Hippocampal formation (tissue), 2 donors: ENCODE data around the gene ASIC4.
A peak's percentile ranks its signal among the peaks of the same experiment; 100 is the strongest.

Experiments
- DNase-seq, 2 donors: peaks; one replicate each; lab custom pipeline; 2025; lab: John Stamatoyannopoulos, UW

ASIC4 gene

DNA sequence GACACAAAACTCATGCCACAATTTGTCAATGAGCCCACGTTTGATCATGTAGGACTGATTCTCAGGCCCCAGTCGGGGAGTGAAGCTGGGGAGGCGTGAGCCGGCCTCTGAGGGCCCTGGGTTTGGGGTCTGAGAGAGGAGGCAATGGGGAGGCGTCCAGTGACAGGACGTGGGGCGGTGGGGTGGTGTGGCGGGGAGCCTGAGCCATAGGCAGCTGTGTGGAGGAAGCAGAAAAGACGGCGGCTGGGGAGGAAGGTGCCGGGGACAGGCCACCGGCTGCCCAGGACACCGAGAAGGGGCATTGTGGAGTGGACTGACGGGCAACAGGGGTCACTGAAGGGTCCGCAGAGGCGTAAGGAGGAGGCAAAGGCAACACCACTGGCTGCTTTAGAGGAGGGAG lies 22.1 kb downstream of the ASIC4 start:
- DNase-seq = no peak

- DNase-seq = no peak
Measured at GRCh38 chr2:219536967-219537366, 22.7 kb downstream of the ASIC4 start.

GRCh38 chr2:219537657-219538488 lies 23.6 kb downstream of the ASIC4 start:
- no peak for DNase-seq

DNA sequence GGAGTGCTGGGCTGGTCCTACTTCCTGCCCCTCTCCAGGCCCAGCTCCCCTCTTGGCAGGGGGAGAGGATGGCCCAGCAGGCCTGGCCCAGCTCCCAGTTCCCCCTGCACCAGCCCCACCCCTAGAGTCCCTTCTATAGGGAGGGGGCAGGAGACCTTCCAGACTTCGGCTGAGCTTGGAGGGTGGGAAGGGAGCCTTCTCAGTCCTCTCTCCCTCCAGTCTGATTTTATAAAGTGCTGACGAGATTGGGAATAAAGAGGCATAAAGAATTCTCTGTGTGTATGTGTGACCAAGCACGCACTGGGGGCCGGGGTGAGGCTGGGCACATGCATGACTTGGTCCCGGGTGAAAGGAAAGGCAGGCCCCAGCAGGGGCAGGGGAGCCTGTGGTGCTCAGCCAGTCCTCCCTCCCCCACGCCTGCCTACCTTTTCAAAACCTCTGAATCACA lies 24.2 kb downstream of the ASIC4 start:
- peak in 1 of 2 donors; percentile 14 for DNase-seq

DNA sequence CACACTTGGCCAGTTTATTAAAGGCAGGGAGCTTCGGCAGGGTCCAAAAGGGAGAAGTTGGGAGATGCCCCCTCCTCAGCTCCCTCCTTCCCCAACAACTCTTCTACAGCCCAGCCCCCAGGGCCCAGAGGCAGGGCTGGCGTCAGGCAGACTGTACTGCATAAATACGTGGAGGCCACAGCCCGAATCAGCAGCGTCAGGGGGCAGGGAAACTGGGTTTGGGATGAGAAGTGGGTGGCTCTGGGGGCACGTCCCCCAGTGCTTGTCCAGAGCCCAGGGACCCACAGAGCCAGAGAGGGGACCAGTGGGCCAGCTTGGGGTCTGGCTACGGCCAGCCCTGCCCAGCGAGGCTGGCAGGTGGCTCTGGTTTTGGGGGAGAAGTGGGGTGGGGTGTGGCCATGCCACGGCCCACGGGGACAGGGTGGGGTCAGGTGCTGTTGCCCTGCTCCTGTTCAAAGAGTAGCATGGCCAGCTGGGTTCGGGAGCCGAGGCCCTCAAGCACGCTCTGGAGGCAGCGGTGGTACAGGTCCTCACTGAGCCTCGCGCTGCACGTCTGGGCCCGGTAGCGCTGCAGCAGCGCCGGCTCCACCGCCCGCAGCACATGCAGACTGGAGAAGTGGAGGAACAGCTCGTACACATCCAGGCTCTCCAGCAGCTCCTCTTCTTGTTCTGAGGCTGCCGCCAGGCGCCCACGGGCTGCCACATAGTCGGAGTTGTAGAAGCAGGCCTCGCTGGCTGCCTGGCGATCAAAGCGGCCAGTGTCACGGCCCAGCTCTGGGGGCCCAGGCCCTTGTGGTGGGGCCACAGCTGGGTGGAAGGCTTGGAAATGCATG lies 24.9 kb downstream of the ASIC4 start:
- DNase-seq = no peak

DNA sequence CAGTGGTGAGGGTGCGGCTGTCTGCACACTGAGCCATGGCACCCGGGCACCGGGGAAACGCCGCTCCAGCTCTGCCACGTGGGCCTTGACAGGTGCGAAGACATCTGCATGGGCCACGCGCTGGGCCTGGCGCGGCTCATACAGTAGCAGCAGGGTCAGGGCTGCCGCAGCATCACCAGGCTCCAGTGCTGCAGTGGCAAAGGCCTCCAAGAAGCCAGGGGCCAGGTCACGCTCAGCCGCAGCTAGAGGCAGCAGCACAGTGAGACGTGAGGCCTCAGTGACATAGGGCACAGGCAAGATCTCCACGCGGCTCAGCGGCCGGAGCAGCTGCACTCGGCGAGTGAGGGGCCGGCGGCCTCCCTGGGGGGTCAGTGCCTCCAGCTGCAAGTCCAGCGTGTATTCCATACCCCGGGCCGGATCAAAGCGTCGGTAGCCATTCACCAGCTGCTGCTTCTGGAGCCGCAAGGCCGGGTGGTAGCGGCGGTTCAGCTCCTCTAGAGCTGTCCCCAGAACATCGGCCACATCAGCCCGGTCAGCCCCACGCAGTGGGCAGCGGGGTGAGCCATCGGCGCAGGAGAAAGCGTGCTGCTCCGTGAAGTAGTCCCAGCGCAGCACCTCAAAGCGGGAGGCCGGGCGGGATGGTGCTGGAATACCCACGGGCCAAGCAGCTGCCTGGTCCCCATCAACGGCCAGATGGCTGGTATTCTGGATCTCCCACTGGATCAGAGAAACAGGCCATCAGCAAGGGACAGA lies 25.8 kb downstream of the ASIC4 start:
- DNase-seq = no peak

DNA sequence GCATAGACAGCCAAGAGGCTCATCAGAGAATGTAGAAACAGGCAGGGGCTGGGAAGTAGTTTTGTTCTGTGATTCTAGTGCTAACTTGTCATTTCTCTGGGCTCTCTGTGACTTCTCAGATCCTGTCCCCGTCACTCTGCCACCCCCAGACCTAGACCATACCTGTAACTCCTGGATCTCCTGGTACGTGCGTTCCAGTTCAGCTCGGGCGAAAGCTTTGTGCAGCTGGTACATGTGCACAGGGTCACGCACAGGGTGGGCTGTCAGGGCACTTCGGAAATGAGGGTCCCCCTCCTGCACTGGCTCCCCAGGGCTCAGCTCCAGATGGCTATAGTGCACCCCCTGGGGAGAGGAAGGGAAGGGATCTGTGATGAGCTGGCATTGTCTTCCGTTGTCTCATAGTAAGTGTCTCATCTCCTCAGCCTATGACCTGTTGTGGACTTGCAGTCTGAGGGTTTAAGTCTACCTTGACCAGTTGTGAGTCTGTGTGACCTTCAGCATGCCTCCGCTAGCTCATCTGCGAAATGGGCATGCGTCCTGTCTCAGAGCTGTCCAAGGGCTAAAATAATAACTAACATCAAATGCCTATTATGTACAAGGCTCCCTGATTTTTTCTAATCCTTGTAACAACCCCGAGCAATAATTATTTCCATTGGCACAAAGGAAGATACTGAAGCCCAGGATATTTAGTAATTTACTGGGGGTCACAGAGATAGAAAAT lies 26.7 kb downstream of the ASIC4 start:
- DNase-seq = no peak

- peak in 1 of 2 donors; percentile 68 for DNase-seq
Measured at GRCh38 chr2:219541611-219542180, 27.4 kb downstream of the ASIC4 start.

- DNase-seq = no peak
Measured at GRCh38 chr2:219542931-219543595, 28.8 kb downstream of the ASIC4 start.

GRCh38 chr2:219543596-219544358 lies 29.5 kb downstream of the ASIC4 start, which contains the start of the genes CHPF and TMEM198:
Gene CHPF (minus strand): TSS chr2:219543809. CDS start chr2:219543538, 271 bp downstream.
Gene TMEM198 (plus strand): TSS chr2:219544028. CDS start chr2:219544728, 700 bp downstream.
- peak; percentile 98 to 99 for DNase-seq

GRCh38 chr2:219544567-219544966 lies 30.3 kb downstream of the ASIC4 start:
- no peak for DNase-seq

GRCh38 chr2:219545295-219545942 lies 31.1 kb downstream of the ASIC4 start:
- DNase-seq = no peak

GRCh38 chr2:219545943-219546352 lies 31.7 kb downstream of the ASIC4 start:
- DNase-seq = no peak

DNA sequence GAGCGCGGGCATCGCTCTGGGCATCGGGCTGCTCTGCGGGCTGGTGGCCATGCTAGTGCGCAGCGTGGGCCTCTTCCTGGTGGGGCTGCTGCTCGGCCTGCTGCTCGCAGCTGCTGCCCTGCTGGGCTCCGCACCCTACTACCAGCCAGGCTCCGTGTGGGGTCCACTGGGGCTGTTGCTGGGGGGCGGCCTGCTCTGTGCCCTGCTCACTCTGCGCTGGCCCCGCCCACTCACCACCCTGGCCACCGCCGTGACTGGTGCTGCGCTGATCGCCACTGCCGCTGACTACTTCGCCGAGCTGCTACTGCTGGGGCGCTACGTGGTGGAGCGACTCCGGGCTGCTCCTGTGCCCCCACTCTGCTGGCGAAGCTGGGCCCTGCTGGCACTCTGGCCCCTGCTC lies 33.3 kb downstream of the ASIC4 start:
- no peak for DNase-seq

DNA sequence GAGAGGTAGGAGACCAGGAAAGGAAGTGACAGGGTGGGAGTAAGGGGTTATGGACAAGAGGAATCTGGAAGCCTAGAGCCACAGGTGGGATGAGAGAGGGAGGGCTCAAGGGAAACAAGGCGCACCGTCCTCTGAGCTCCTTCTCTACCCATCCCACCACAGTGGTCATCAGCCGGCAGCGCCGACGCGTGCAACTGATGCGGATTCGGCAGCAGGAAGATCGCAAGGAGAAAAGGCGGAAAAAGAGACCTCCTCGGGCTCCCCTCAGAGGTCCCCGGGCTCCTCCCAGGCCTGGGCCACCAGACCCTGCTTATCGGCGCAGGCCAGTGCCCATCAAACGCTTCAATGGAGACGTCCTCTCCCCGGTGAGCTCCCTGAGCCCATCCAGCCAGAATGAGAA lies 34.7 kb downstream of the ASIC4 start:
- no peak for DNase-seq

- no peak for DNase-seq
Measured at GRCh38 chr2:219549619-219550018, 35.3 kb downstream of the ASIC4 start.

DNA sequence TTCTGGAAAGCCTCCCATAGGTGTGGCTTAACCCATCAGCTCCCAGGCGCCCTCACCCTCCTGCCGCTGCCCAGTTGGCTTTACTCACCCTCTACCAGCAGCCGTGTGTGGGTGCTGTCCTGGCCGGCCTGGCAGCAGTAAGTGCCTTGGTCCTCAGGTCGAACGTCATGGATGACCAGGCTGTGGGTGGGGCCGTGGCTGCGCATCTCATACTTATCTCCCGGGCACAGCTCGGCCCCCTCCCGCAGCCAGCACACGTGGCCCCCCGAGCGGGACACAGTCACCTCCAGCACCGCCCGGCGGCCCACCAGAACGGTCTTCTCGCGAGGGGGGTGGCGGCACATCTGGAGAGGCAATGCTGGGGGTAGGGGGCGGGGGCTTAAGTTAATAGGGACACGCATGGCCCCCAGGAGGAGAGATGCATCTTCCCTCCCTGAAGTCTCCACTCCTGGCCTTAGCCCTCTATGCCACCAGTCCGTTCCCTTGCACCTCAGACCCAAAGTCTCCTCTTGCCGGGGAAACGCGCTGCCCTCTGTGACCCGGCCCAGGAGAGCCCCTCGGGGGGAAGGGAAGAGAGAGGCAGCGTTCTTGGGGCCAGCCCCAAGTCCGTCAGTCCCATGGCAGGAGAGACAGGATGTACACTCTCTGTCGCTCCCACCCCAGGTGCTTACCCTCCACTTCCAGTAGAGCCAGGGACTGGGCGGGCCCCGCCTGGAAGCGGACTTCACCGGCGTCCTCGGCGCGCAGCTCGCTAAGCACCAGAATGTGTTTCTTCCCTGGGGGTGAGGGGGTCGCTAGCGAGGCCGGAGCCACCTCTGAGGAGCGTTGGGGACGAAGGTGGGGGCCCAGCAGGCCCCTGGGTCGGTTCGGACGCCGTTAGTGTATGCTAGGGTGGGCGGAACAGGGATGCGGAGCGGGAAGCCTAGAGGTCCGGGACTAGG lies 37.4 kb downstream of the ASIC4 start:
- no peak for DNase-seq
